Measurements from ENCODE around the gene FAM184A. TPM values are rescaled to one million over a fixed set of nuclear protein-coding genes. Genes with fewer than 3 reads are reported as not detected.

Gene FAM184A
- total RNA-seq, 2 experiments from 2014 or later = not detected

DNA sequence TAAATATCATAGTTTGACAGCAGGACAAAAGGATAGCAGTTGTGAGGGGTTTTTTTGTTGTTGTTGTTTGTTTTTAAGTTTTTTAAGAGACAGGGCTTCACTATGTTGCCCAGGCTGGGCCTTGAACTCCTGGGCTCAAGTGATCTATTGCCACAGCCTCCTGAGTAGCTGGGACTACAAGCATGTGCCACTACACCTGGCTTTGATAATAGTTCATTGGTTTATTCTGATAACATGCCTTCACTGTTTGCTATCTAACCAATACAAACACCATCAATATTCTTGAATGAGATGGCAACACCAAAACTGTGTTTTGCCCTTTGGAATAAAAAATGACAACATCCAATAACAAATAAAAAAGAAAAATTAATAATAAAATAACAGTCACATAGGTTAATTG, 41.2 kb downstream of the FAM184A start:
- TF ChIP-seq, protein P1, sequence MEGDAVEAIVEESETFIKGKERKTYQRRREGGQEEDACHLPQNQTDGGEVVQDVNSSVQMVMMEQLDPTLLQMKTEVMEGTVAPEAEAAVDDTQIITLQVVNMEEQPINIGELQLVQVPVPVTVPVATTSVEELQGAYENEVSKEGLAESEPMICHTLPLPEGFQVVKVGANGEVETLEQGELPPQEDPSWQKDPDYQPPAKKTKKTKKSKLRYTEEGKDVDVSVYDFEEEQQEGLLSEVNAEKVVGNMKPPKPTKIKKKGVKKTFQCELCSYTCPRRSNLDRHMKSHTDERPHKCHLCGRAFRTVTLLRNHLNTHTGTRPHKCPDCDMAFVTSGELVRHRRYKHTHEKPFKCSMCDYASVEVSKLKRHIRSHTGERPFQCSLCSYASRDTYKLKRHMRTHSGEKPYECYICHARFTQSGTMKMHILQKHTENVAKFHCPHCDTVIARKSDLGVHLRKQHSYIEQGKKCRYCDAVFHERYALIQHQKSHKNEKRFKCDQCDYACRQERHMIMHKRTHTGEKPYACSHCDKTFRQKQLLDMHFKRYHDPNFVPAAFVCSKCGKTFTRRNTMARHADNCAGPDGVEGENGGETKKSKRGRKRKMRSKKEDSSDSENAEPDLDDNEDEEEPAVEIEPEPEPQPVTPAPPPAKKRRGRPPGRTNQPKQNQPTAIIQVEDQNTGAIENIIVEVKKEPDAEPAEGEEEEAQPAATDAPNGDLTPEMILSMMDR (conservative IDR thresholded peaks at IDR 0.05; ENCODE audit: low read length) = no peak
- no peak for TF ChIP-seq EZH2phosphoT487 (IDR thresholded peaks at IDR 0.05; ENCODE audit: borderline replicate concordance, low read depth, low read length)
- CTCF ChIA-PET (ENCODE audit: unreplicated experiment) = no interaction called here

DNA sequence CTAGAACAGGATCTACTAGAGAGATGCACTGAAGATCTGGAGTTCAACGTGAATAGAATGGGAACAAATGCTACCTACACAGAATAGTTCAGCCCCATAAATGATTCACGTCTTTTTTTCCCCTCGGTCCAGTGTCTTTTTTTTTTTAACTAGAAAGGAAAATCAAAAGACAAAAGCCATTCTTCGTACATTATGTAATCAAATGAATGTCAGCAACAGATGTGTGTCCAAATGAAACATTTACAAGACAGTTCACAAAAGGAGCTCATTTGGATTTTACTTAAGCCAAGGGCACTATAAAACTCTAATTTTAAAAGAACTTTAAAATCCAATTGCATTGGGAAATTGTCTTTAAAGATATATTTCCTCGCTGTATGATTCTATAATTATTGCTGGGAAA, 42.4 kb downstream of the FAM184A start:
- no TSS peak for BruUV-seq (replicated peaks)

More for the DNA sequence above, 41.2 kb downstream of the FAM184A start:
- POLR2A ChIA-PET = interaction anchor here (1.2 kb wide), 1 partner anchor 9 kb away, joined by 4 read pairs; no protein-coding TSS in a partner anchor
- no peak overlapping the region for H3K4me2 ChIP-seq (ENCODE audit: low read length)
- H3K4me3 ChIP-seq (ENCODE audit: low read depth, low read length, poor library complexity, severe bottlenecking) = no peak overlapping the region
- no peak overlapping the region for H2AFZ ChIP-seq (ENCODE audit: low read length)
- no TSS peak for BruUV-seq (replicated peaks)
- no peaks in the 10 kb centered on the region for H4K20me1 ChIP-seq (ENCODE audit: insufficient read depth, low read length)
- no peak overlapping the region for H3K27ac ChIP-seq (ENCODE audit: low read depth, low read length, poor library complexity, severe bottlenecking)
- H3K9me3 ChIP-seq (ENCODE audit: low read length) = no peaks in the 10 kb centered on the region
- no peaks in the 10 kb centered on the region for H3K36me3 ChIP-seq (ENCODE audit: insufficient read depth, low read length)
- no peaks in the 10 kb centered on the region for H3K79me2 ChIP-seq (ENCODE audit: insufficient read depth, low read depth, low read length)
- no peak for DNase-seq (ENCODE audit: low spot score)
- no peaks in the 10 kb centered on the region for H3K9me2 ChIP-seq (ENCODE audit: insufficient read depth, low read length)
- H3K4me1 ChIP-seq (ENCODE audit: insufficient read depth, low read length, poor library complexity, severe bottlenecking) = no peaks in the 10 kb centered on the region
- intact Hi-C loops (cut with micrococcal nuclease; ENCODE audit: unreplicated experiment) = no loop called here

DNA sequence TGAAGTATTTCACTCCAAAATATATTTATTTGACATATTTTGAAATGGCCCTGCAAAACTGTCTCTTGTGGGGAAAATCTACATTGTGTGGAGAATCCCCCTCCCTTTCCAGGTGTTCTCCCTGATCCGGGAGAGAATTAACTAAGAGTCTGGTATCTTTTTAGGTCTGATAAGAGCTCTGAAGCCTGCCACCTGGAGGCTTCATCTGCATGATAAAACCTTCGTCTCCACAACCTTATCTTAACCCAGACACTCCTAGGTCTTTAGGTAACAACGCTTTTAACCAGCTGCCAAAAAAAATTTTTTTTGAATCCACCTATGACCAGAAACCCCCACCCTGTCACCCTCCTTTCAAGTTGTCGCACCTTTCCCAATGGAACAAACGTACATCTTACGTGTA, 43.0 kb downstream of the FAM184A start:
- Histone ChIP-seq H3K4me1 (ENCODE audit: insufficient read depth, low read length, poor library complexity, severe bottlenecking) (no peaks in the 10 kb centered on the region), H3K9me3 (ENCODE audit: low read length) (no peaks in the 10 kb centered on the region), H3K36me3 (ENCODE audit: insufficient read depth, low read length) (no peaks in the 10 kb centered on the region), H2AFZ (ENCODE audit: low read length) (no peak overlapping the region), H4K20me1 (ENCODE audit: insufficient read depth, low read length) (no peaks in the 10 kb centered on the region), H3K9me2 (ENCODE audit: insufficient read depth, low read length) (no peaks in the 10 kb centered on the region), H3K79me2 (ENCODE audit: insufficient read depth, low read depth, low read length) (no peaks in the 10 kb centered on the region), H3K4me3 (ENCODE audit: low read depth, low read length, poor library complexity, severe bottlenecking) (no peak overlapping the region), H3K4me2 (ENCODE audit: low read length) (no peak overlapping the region), H3K27ac (ENCODE audit: low read depth, low read length, poor library complexity, severe bottlenecking) (no peak overlapping the region)
- intact Hi-C loops (cut with micrococcal nuclease; ENCODE audit: unreplicated experiment) = no loop called here
- ChIA-PET POLR2A (no interaction called here), CTCF (ENCODE audit: unreplicated experiment) (no interaction called here)
- no TSS peak for BruUV-seq (replicated peaks)
- no peak for TF ChIP-seq EZH2phosphoT487 (IDR thresholded peaks at IDR 0.05; ENCODE audit: borderline replicate concordance, low read depth, low read length)
- TF ChIP-seq, protein P1 (conservative IDR thresholded peaks at IDR 0.05; ENCODE audit: low read length) = no peak
- no peak for DNase-seq (ENCODE audit: low spot score)

More for the DNA sequence above, 42.4 kb downstream of the FAM184A start:
- H4K20me1 ChIP-seq (ENCODE audit: insufficient read depth, low read length) = no peaks in the 10 kb centered on the region
- H3K27ac ChIP-seq (ENCODE audit: low read depth, low read length, poor library complexity, severe bottlenecking) = no peak overlapping the region
- H3K4me2 ChIP-seq (ENCODE audit: low read length) = no peak overlapping the region
- no peaks in the 10 kb centered on the region for H3K9me3 ChIP-seq (ENCODE audit: low read length)
- POLR2A ChIA-PET = interaction anchor here (0.7 kb wide), 1 partner anchor 13 kb away, joined by 4 read pairs; no protein-coding TSS in a partner anchor
- H3K4me3 ChIP-seq (ENCODE audit: low read depth, low read length, poor library complexity, severe bottlenecking) = no peak overlapping the region
- no peak overlapping the region for H2AFZ ChIP-seq (ENCODE audit: low read length)
- CTCF ChIA-PET (ENCODE audit: unreplicated experiment) = no interaction called here
- no peaks in the 10 kb centered on the region for H3K36me3 ChIP-seq (ENCODE audit: insufficient read depth, low read length)
- no peaks in the 10 kb centered on the region for H3K9me2 ChIP-seq (ENCODE audit: insufficient read depth, low read length)
- no peaks in the 10 kb centered on the region for H3K4me1 ChIP-seq (ENCODE audit: insufficient read depth, low read length, poor library complexity, severe bottlenecking)
- DNase-seq (ENCODE audit: low spot score) = no peak
- intact Hi-C loops (cut with micrococcal nuclease; ENCODE audit: unreplicated experiment) = no loop called here
- TF ChIP-seq EZH2phosphoT487 (IDR thresholded peaks at IDR 0.05; ENCODE audit: borderline replicate concordance, low read depth, low read length) = no peak
- TF ChIP-seq, protein P1 (conservative IDR thresholded peaks at IDR 0.05; ENCODE audit: low read length) = no peak
- H3K79me2 ChIP-seq (ENCODE audit: insufficient read depth, low read depth, low read length) = no peaks in the 10 kb centered on the region

All from OCI-LY7 (cell line).